Measurements from ENCODE around the gene ADCY6.
A peak's percentile ranks its signal among the peaks of the same experiment; 100 is the strongest.

The ADCY6 gene

GRCh38 chr12:48811437-48812090 is 22.7 kb upstream of the ADCY6 start:
- Histone ChIP-seq H3K79me1 (replicated peaks; ENCODE audit: low read length, poor library complexity, severe bottlenecking) (peaks cover 10% of the 10 kb centered on the region), H3K4me3 (ENCODE audit: insufficient read depth in 1 of 2, low read depth in 1 of 2, low read length in 2 of 2) (peak overlapping the region in 1 of 2 experiments; percentile 25), H2BK120ac (ENCODE audit: low read depth, low read length) (peak overlapping the region; percentile 69), H2AFZ (ENCODE audit: low read depth, low read length) (no peak overlapping the region), H3K9me3 (ENCODE audit: control insufficient read depth, low read length) (no peaks in the 10 kb centered on the region), H2BK15ac (ENCODE audit: low read depth, poor library complexity, severe bottlenecking) (no peak overlapping the region), H3K23ac (ENCODE audit: low read length in 2 of 2) (no peak overlapping the region), H4K91ac (ENCODE audit: low read length) (peak overlapping the region; percentile 81), H3K18ac (ENCODE audit: low read depth in 1 of 2, low read length in 2 of 2) (peak overlapping the region; percentile 81 to 86), H3K4me2 (ENCODE audit: low read length, poor library complexity, severe bottlenecking) (no peak overlapping the region), H3K9ac (ENCODE audit: low read length) (peak overlapping the region; percentile 57), H2BK5ac (ENCODE audit: low read depth, low read length, poor library complexity, severe bottlenecking) (no peak overlapping the region), H2BK12ac (ENCODE audit: low read length in 2 of 2) (peak overlapping the region; percentile 38 to 83), H3K27me3 (ENCODE audit: control insufficient read depth in 1 of 2, insufficient read depth in 1 of 2, low read length in 2 of 2) (no peaks in the 10 kb centered on the region), H3K4ac (ENCODE audit: low read depth in 1 of 2, low read length in 2 of 2) (peak overlapping the region; percentile 15 to 75), H3K14ac (ENCODE audit: low read length in 2 of 2) (no peak overlapping the region), H3K27ac (ENCODE audit: low read length, poor library complexity, severe bottlenecking) (no peak overlapping the region), H3K4me1 (ENCODE audit: control insufficient read depth, insufficient read depth, low read depth, low read length) (peaks cover 32% of the 10 kb centered on the region), H2AK5ac (ENCODE audit: low read length, severe bottlenecking) (no peak overlapping the region), H4K8ac (ENCODE audit: low read length) (peak overlapping the region; percentile 72), H3K36me3 (ENCODE audit: control insufficient read depth in 1 of 2, insufficient read depth in 2 of 2, low read depth in 1 of 2, low read length in 2 of 2) (no peaks in the 10 kb centered on the region)
- peak; percentile 43 for DNase-seq
- WGBS = 76% methylated on average over 5 of the region's 5 CpGs

- H3K79me1 ChIP-seq (replicated peaks; ENCODE audit: low read length, poor library complexity, severe bottlenecking) = peaks cover 5% of the 10 kb centered on the region
- 30% methylated on average over 2 of the region's 5 CpGs for WGBS
Observed at GRCh38 chr12:48810903-48811431, 22.1 kb upstream of the ADCY6 start.

GRCh38 chr12:48807981-48808380 is 19.1 kb upstream of the ADCY6 start:
- Histone ChIP-seq H3K9ac (ENCODE audit: low read length) (no peak overlapping the region), H2BK12ac (ENCODE audit: low read length in 2 of 2) (no peak overlapping the region), H3K4ac (ENCODE audit: low read depth in 1 of 2, low read length in 2 of 2) (no peak overlapping the region), H3K18ac (ENCODE audit: low read depth in 1 of 2, low read length in 2 of 2) (no peak overlapping the region), H3K79me1 (replicated peaks; ENCODE audit: low read length, poor library complexity, severe bottlenecking) (no peaks in the 10 kb centered on the region), H2AK5ac (ENCODE audit: low read length, severe bottlenecking) (no peak overlapping the region), H3K23ac (ENCODE audit: low read length in 2 of 2) (no peak overlapping the region), H2BK120ac (ENCODE audit: low read depth, low read length) (no peak overlapping the region), H3K36me3 (ENCODE audit: control insufficient read depth in 1 of 2, insufficient read depth in 2 of 2, low read depth in 1 of 2, low read length in 2 of 2) (no peaks in the 10 kb centered on the region), H3K27ac (ENCODE audit: low read length, poor library complexity, severe bottlenecking) (no peak overlapping the region), H3K4me1 (ENCODE audit: control insufficient read depth, insufficient read depth, low read depth, low read length) (peaks cover 17% of the 10 kb centered on the region), H3K9me3 (ENCODE audit: control insufficient read depth, low read length) (no peaks in the 10 kb centered on the region), H2BK15ac (ENCODE audit: low read depth, poor library complexity, severe bottlenecking) (no peak overlapping the region), H3K27me3 (ENCODE audit: control insufficient read depth in 1 of 2, insufficient read depth in 1 of 2, low read length in 2 of 2) (no peaks in the 10 kb centered on the region), H3K14ac (ENCODE audit: low read length in 2 of 2) (no peak overlapping the region), H4K91ac (ENCODE audit: low read length) (no peak overlapping the region), H3K4me3 (ENCODE audit: insufficient read depth in 1 of 2, low read depth in 1 of 2, low read length in 2 of 2) (no peak overlapping the region), H3K4me2 (ENCODE audit: low read length, poor library complexity, severe bottlenecking) (no peak overlapping the region), H2BK5ac (ENCODE audit: low read depth, low read length, poor library complexity, severe bottlenecking) (no peak overlapping the region), H2AFZ (ENCODE audit: low read depth, low read length) (no peak overlapping the region), H4K8ac (ENCODE audit: low read length) (no peak overlapping the region)
- 98% methylated on average over 2 of the region's 3 CpGs for WGBS
- DNase-seq = no peak

More at GRCh38 chr12:48810903-48811431, 22.1 kb upstream of the ADCY6 start:
- H2BK120ac ChIP-seq (ENCODE audit: low read depth, low read length) = peak overlapping the region; percentile 84
- peak overlapping the region; percentile 57 for H3K9ac ChIP-seq (ENCODE audit: low read length)
- peak overlapping the region; percentile 92 to 93 for H3K4ac ChIP-seq (ENCODE audit: low read depth in 1 of 2, low read length in 2 of 2)
- peaks cover 27% of the 10 kb centered on the region for H3K4me1 ChIP-seq (ENCODE audit: control insufficient read depth, insufficient read depth, low read depth, low read length)
- H3K4me3 ChIP-seq (ENCODE audit: insufficient read depth in 1 of 2, low read depth in 1 of 2, low read length in 2 of 2) = peak overlapping the region in 1 of 2 experiments; percentile 28
- H2AK5ac ChIP-seq (ENCODE audit: low read length, severe bottlenecking) = peak overlapping the region; percentile 13
- H3K36me3 ChIP-seq (ENCODE audit: control insufficient read depth in 1 of 2, insufficient read depth in 2 of 2, low read depth in 1 of 2, low read length in 2 of 2) = no peaks in the 10 kb centered on the region
- H3K18ac ChIP-seq (ENCODE audit: low read depth in 1 of 2, low read length in 2 of 2) = peak overlapping the region; percentile 78 to 97
- no peak overlapping the region for H2BK5ac ChIP-seq (ENCODE audit: low read depth, low read length, poor library complexity, severe bottlenecking)
- H3K14ac ChIP-seq (ENCODE audit: low read length in 2 of 2) = no peak overlapping the region
- H3K27me3 ChIP-seq (ENCODE audit: control insufficient read depth in 1 of 2, insufficient read depth in 1 of 2, low read length in 2 of 2) = no peaks in the 10 kb centered on the region
- no peak overlapping the region for H3K4me2 ChIP-seq (ENCODE audit: low read length, poor library complexity, severe bottlenecking)
- H3K9me3 ChIP-seq (ENCODE audit: control insufficient read depth, low read length) = no peaks in the 10 kb centered on the region
- H4K8ac ChIP-seq (ENCODE audit: low read length) = peak overlapping the region; percentile 88
- peak overlapping the region; percentile 91 for H4K91ac ChIP-seq (ENCODE audit: low read length)
- no peak overlapping the region for H3K27ac ChIP-seq (ENCODE audit: low read length, poor library complexity, severe bottlenecking)
- peak overlapping the region; percentile 44 to 94 for H2BK12ac ChIP-seq (ENCODE audit: low read length in 2 of 2)
- peak overlapping the region; percentile 10 for H2AFZ ChIP-seq (ENCODE audit: low read depth, low read length)
- DNase-seq = peak; percentile 93
- no peak overlapping the region for H3K23ac ChIP-seq (ENCODE audit: low read length in 2 of 2)
- peak overlapping the region; percentile 53 for H2BK15ac ChIP-seq (ENCODE audit: low read depth, poor library complexity, severe bottlenecking)

- Histone ChIP-seq H3K27me3 (ENCODE audit: control insufficient read depth in 1 of 2, insufficient read depth in 1 of 2, low read length in 2 of 2) (peaks cover 11 to 12% of the 10 kb centered on the region in 2 experiments), H3K79me1 (replicated peaks; ENCODE audit: low read length, poor library complexity, severe bottlenecking) (no peaks in the 10 kb centered on the region), H3K18ac (ENCODE audit: low read depth in 1 of 2, low read length in 2 of 2) (no peak overlapping the region), H3K4me3 (ENCODE audit: insufficient read depth in 1 of 2, low read depth in 1 of 2, low read length in 2 of 2) (no peak overlapping the region), H2BK5ac (ENCODE audit: low read depth, low read length, poor library complexity, severe bottlenecking) (no peak overlapping the region), H3K9ac (ENCODE audit: low read length) (no peak overlapping the region), H3K4ac (ENCODE audit: low read depth in 1 of 2, low read length in 2 of 2) (no peak overlapping the region), H2BK12ac (ENCODE audit: low read length in 2 of 2) (no peak overlapping the region), H3K9me3 (ENCODE audit: control insufficient read depth, low read length) (no peaks in the 10 kb centered on the region), H2BK120ac (ENCODE audit: low read depth, low read length) (no peak overlapping the region), H3K23ac (ENCODE audit: low read length in 2 of 2) (no peak overlapping the region), H3K4me2 (ENCODE audit: low read length, poor library complexity, severe bottlenecking) (no peak overlapping the region), H2AFZ (ENCODE audit: low read depth, low read length) (no peak overlapping the region), H4K8ac (ENCODE audit: low read length) (no peak overlapping the region), H3K27ac (ENCODE audit: low read length, poor library complexity, severe bottlenecking) (no peak overlapping the region), H4K91ac (ENCODE audit: low read length) (no peak overlapping the region), H3K36me3 (ENCODE audit: control insufficient read depth in 1 of 2, insufficient read depth in 2 of 2, low read depth in 1 of 2, low read length in 2 of 2) (no peaks in the 10 kb centered on the region), H2BK15ac (ENCODE audit: low read depth, poor library complexity, severe bottlenecking) (no peak overlapping the region), H3K4me1 (ENCODE audit: control insufficient read depth, insufficient read depth, low read depth, low read length) (no peaks in the 10 kb centered on the region), H2AK5ac (ENCODE audit: low read length, severe bottlenecking) (no peak overlapping the region), H3K14ac (ENCODE audit: low read length in 2 of 2) (no peak overlapping the region)
- no CpG with 5 or more reads among the region's 1 CpG for WGBS
- no peak for DNase-seq
Observed at GRCh38 chr12:48803675-48804074, 14.8 kb upstream of the ADCY6 start.

All from mesenchymal stem cell (in vitro differentiated cells and primary cell).